CD14-positive monocyte (primary cell): ENCODE results near the gene RSPH1. TPM values are rescaled to one million over a fixed set of nuclear protein-coding genes. Genes with fewer than 3 reads are reported as not detected.
A peak's percentile ranks its signal among the peaks of the same experiment; 100 is the strongest.

Experiments
- DNase-seq, 3 donors: peaks; one replicate each; pipeline ENCODE4 v3.0.0-alpha.2; 2011 to 2022
- H2AFZ ChIP-seq: 2 replicates; pipeline ENCODE4 v1.6.0; 2012; ENCODE audit warnings: mild to moderate bottlenecking, low read depth, low read length, inconsistent platforms; ENCODE audit not compliant: insufficient read depth, poor library complexity, severe bottlenecking
- H3K27ac ChIP-seq, 2 donors: 1 replicate in 1 of 2; 2 replicates in 1 of 2; pipeline ENCODE4 v1.5.1; 2012 to 2013; ENCODE audit warnings: low read length in 2 of 2, control low read depth in 1 of 2, inconsistent platforms in 1 of 2, low read depth in 1 of 2, mild to moderate bottlenecking in 1 of 2
- H3K27me3 ChIP-seq, 2 donors: one replicate each; pipeline versions ENCODE4 v1.6.0 to v1.6.1; 2011 to 2013; ENCODE audit warnings: low read length in 2 of 2; ENCODE audit not compliant: control insufficient read depth in 2 of 2, insufficient read depth in 2 of 2
- H3K36me3 ChIP-seq, 2 donors: replicated peaks in 1 of 2; 1 replicate in 1 of 2; 2 replicates in 1 of 2; pipeline versions ENCODE4 v1.5.1 to v1.6.1; 2012 to 2013; ENCODE audit warnings: low read length in 2 of 2, control low read depth in 1 of 2, inconsistent platforms in 1 of 2, mild to moderate bottlenecking in 1 of 2; ENCODE audit not compliant: insufficient read depth in 2 of 2, control insufficient read depth in 1 of 2
- H3K4me1 ChIP-seq, 2 donors: 1 replicate in 1 of 2; 2 replicates in 1 of 2; pipeline versions ENCODE4 v1.5.1 to v1.6.1; 2012 to 2013; ENCODE audit warnings: low read length in 2 of 2, control low read depth in 1 of 2, inconsistent platforms in 1 of 2, mild to moderate bottlenecking in 1 of 2, moderate library complexity in 1 of 2; ENCODE audit not compliant: insufficient read depth in 2 of 2, control insufficient read depth in 1 of 2
- H3K4me2 ChIP-seq: replicated peaks from 2 replicates; pipeline ENCODE3; 2012; ENCODE audit warnings: low read length, moderate library complexity, mild to moderate bottlenecking; ENCODE audit not compliant: poor library complexity, severe bottlenecking; ENCODE audit errors: extremely low read depth
- H3K4me3 ChIP-seq, 3 experiments: fragments of 200-600 bp in 1 of 3; sonication (generic) in 1 of 3; replicated peaks in 1 of 3; 1 replicate in 2 of 3; 2 replicates in 1 of 3; pipeline ENCODE4 v1.5.1; 2011 to 2013; ENCODE audit warnings: low read length in 3 of 3, mild to moderate bottlenecking in 3 of 3, control low read depth in 2 of 3, low read depth in 2 of 3, inconsistent platforms in 1 of 3, moderate library complexity in 1 of 3
- H3K79me2 ChIP-seq: 2 replicates; pipeline ENCODE4 v1.6.0; 2012; ENCODE audit warnings: mild to moderate bottlenecking, control low read depth, inconsistent platforms, low read length, moderate library complexity; ENCODE audit not compliant: insufficient read depth
- H3K9ac ChIP-seq: 2 replicates; pipeline ENCODE4 v1.6.0; 2017; ENCODE audit warnings: low read length, mild to moderate bottlenecking; ENCODE audit not compliant: insufficient read depth, poor library complexity, severe bottlenecking
- H3K9me3 ChIP-seq, 2 donors: replicated peaks in 1 of 2; 1 replicate in 1 of 2; 2 replicates in 1 of 2; pipeline versions ENCODE4 v1.5.1 to v1.6.1; 2012 to 2013; ENCODE audit warnings: low read length in 2 of 2, control low read depth in 1 of 2; ENCODE audit not compliant: control insufficient read depth in 1 of 2, insufficient read depth in 1 of 2
- H4K20me1 ChIP-seq: 2 replicates; pipeline ENCODE4 v1.6.0; 2012; ENCODE audit warnings: mild to moderate bottlenecking, low read length, control low read depth, moderate library complexity; ENCODE audit not compliant: insufficient read depth
- H3K27ac Mint-ChIP-seq, 7 donors: one replicate each; pipeline ENCODE4 v1.8.0; 2020; ENCODE audit warnings: mild to moderate bottlenecking in 7 of 7, mixed read lengths in 7 of 7, moderate library complexity in 6 of 7, inconsistent platforms in 2 of 7
- H3K27me3 Mint-ChIP-seq, 3 donors: one replicate each; pipeline ENCODE4 v1.8.0; 2021 to 2022; ENCODE audit warnings: low read depth in 3 of 3, mild to moderate bottlenecking in 3 of 3, mixed read lengths in 3 of 3, moderate library complexity in 3 of 3, inconsistent platforms in 1 of 3
- H3K36me3 Mint-ChIP-seq, 2 donors: one replicate each; pipeline ENCODE4 v1.8.0; 2020; ENCODE audit warnings: mixed read lengths in 2 of 2, inconsistent platforms in 1 of 2, mild to moderate bottlenecking in 1 of 2
- H3K4me1 Mint-ChIP-seq: one replicate; pipeline ENCODE4 v1.8.0; 2020; ENCODE audit warnings: mild to moderate bottlenecking, mixed read lengths
- H3K4me3 Mint-ChIP-seq, 2 donors: one replicate each; pipeline ENCODE4 v1.8.0; 2020; ENCODE audit warnings: mild to moderate bottlenecking in 2 of 2, mixed read lengths in 2 of 2, moderate library complexity in 1 of 2
- H3K9me3 Mint-ChIP-seq, 7 donors: one replicate each; pipeline ENCODE4 v1.8.0; 2020 to 2022; ENCODE audit warnings: mixed read lengths in 7 of 7, mild to moderate bottlenecking in 6 of 7, moderate library complexity in 6 of 7, inconsistent platforms in 2 of 7
- CTCF ChIP-seq: fragments of 200-600 bp; IDR thresholded peaks from one replicate; pipeline ENCODE4 v1.8.0; 2022; ENCODE audit warnings: antibody characterized with exemption, mild to moderate bottlenecking
- WGBS: methylation state at CpG from one replicate; pipeline ENCODE4 v1.1.5; 2013; ENCODE audit warnings: missing lambda C conversion rate; ENCODE audit not compliant: insufficient coverage; 5-methylcytosine and 5-hydroxymethylcytosine counted together
- intact Hi-C, 2 donors: fragments of 100-400 bp; cut with micrococcal nuclease; formaldehyde crosslinking; loops; one replicate each; pipeline versions ENCODE4 v1.15.0 to v1.15.1; 2023
- polyA plus RNA-seq, 3 donors: library from polyadenylated mRNA; depleted of rRNA in 1 of 3; unstranded in 2 of 3; stranded (reverse) in 1 of 3; fragments of 300-500 nt in 2 of 3; fragments of >200 nt in 1 of 3; fragmentation: Illumina TruSeq in 2 of 3; gene quantifications; 1 replicate in 2 of 3; 2 replicates in 1 of 3; pipeline ENCODE4 v1.2.3, GENCODE V29; 2012 to 2021

Gene RSPH1
- polyA plus RNA-seq, 3 donors: 0.03 TPM; not detected in 2

DNA sequence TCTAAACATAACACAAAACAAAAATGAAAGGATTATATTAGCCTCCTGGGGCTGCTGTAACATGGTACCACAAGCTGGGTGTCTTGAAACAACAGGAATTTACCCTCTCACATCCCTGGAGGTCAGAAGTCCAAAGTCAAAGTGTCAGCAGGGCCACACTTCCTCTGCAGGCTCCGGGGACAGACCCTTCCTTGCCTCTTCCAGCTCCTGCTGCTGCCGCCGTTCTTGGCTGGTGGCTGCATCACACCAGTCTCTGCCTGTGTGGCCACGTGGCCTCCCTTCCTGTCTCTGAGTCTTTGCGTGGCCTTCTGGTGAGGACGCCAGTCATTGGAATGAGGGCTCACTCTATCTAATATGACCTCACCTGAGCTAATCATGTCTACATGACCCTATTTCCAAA is 25.8 kb upstream of the RSPH1 start:
- no peak overlapping the region for H3K9ac ChIP-seq
- H3K4me1 Mint-ChIP-seq: peaks cover 18% of the 10 kb centered on the region
- peaks cover 14 to 15% of the 10 kb centered on the region in 2 donors for H3K4me1 ChIP-seq
- no peak overlapping the region for H3K4me3 Mint-ChIP-seq
- H3K27ac Mint-ChIP-seq: peak overlapping the region in 2 of 7 donors; percentile 28 to 51
- H4K20me1 ChIP-seq: peaks cover 6% of the 10 kb centered on the region
- 64% methylated on average over 5 of the region's 6 CpGs for WGBS
- no peak overlapping the region for H3K27ac ChIP-seq
- H3K27me3 Mint-ChIP-seq: peaks cover 0 to 3% (median 0%) of the 10 kb centered on the region in 3 donors
- no peaks in the 10 kb centered on the region for H3K9me3 ChIP-seq
- H3K36me3 ChIP-seq: peaks cover 32 to 83% of the 10 kb centered on the region in 2 donors
- no peak overlapping the region for H2AFZ ChIP-seq
- intact Hi-C loops: loop anchor here in 1 of 2 donors (10.0 kb wide), 1 partner anchor 217 kb away; no protein-coding TSS in a partner anchor
- no peak for DNase-seq
- H3K4me2 ChIP-seq: no peak overlapping the region
- no peaks in the 10 kb centered on the region for H3K9me3 Mint-ChIP-seq
- no peaks in the 10 kb centered on the region for H3K27me3 ChIP-seq
- peaks cover 72 to 94% of the 10 kb centered on the region in 2 donors for H3K36me3 Mint-ChIP-seq
- H3K4me3 ChIP-seq: no peak overlapping the region
- peaks cover 8% of the 10 kb centered on the region for H3K79me2 ChIP-seq
- TF ChIP-seq CTCF: no peak

DNA sequence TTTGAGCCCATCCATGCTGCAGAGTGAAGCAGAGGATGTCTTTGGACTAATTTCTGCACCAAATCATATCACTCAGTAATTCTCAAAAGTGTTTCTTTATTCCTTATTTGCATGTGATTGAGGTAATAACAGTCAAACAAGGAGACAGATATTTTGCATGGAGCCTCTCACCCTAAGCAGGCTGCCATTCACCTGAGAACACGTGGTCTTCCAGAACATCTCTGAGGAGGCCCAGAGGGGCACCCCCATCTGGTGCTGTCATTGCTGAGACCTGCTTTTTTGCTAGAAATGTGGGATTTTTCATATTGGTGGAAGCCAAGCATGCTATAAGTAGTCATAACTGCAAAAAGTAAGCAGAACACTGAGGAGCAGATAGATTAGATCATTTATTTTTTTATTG is 25.4 kb upstream of the RSPH1 start:
- 80% methylated on average over 1 of the region's 1 CpG for WGBS
- H4K20me1 ChIP-seq: peaks cover 8% of the 10 kb centered on the region
- peaks cover 0 to 3% (median 0%) of the 10 kb centered on the region in 3 donors for H3K27me3 Mint-ChIP-seq
- H2AFZ ChIP-seq: no peak overlapping the region
- peaks cover 73 to 94% of the 10 kb centered on the region in 2 donors for H3K36me3 Mint-ChIP-seq
- TF ChIP-seq CTCF: no peak
- H3K27me3 ChIP-seq: no peaks in the 10 kb centered on the region
- no peaks in the 10 kb centered on the region for H3K9me3 ChIP-seq
- peaks cover 13% of the 10 kb centered on the region for H3K79me2 ChIP-seq
- DNase-seq: no peak
- peaks cover 31 to 83% of the 10 kb centered on the region in 2 donors for H3K36me3 ChIP-seq
- intact Hi-C loops: loop anchor here in 1 of 2 donors (10.0 kb wide), 1 partner anchor 217 kb away; no protein-coding TSS in a partner anchor
- H3K4me3 Mint-ChIP-seq: no peak overlapping the region
- peaks cover 14 to 15% of the 10 kb centered on the region in 2 donors for H3K4me1 ChIP-seq
- H3K4me1 Mint-ChIP-seq: peaks cover 19% of the 10 kb centered on the region
- peak overlapping the region in 1 of 7 donors; percentile 58 for H3K27ac Mint-ChIP-seq
- no peak overlapping the region for H3K4me2 ChIP-seq
- no peaks in the 10 kb centered on the region for H3K9me3 Mint-ChIP-seq
- no peak overlapping the region for H3K9ac ChIP-seq
- no peak overlapping the region for H3K27ac ChIP-seq
- no peak overlapping the region for H3K4me3 ChIP-seq
